HuH-7.5 (cell line): ENCODE data around the gene TAF1.
"Not testable (repeated sequence)": the region's sequence is repeated elsewhere in the genome, so short reads cannot be mapped to it uniquely, and the experiment has no call there.

Source experiments
- DNase-seq: peaks from one replicate; pipeline ENCODE4 v3.0.0; 2011; ENCODE audit warnings: low spot score

TAF1 gene

GRCh38 chrX:71510161-71510560, 144.0 kb downstream of the TAF1 start:
- no peak for DNase-seq

- DNase-seq = not testable (repeated sequence)
These were observed 147.6 kb downstream of the TAF1 start for GRCh38 chrX:71513731-71514130.

GRCh38 chrX:71514367-71515037, 148.3 kb downstream of the TAF1 start:
- no peak for DNase-seq

GRCh38 chrX:71515038-71515396, 148.9 kb downstream of the TAF1 start:
- no peak for DNase-seq
